K562 (cell line): ENCODE data around the gene KCNMB4. TPM values are rescaled to one million over a fixed set of nuclear protein-coding genes. Genes with fewer than 3 reads are reported as not detected.

Source experiments
- CBX8 ChIP-seq: fragments of 200-600 bp; sonication (generic); IDR thresholded peaks from 2 replicates; pipeline ENCODE4 v1.6.1; 2012; ENCODE audit warnings: borderline replicate concordance, mixed run types, low read depth, mild to moderate bottlenecking, moderate library complexity, mixed read lengths, low read length, control low read depth, inconsistent platforms; ENCODE audit not compliant: poor library complexity, severe bottlenecking; ENCODE audit errors: extremely low read depth
- DEAF1 ChIP-seq: fragments of 450-650 bp; formaldehyde crosslinking; IDR thresholded peaks from 2 replicates; pipeline ENCODE4 v1.4.0; 2020; ENCODE audit warnings: mild to moderate bottlenecking, moderate library complexity
- FOXA1 ChIP-seq: fragments of 450-650 bp; IDR thresholded peaks from 2 replicates; pipeline ENCODE4 v1.6.1; 2016; ENCODE audit warnings: mild to moderate bottlenecking, borderline replicate concordance
- HCFC1 ChIP-seq: IDR thresholded peaks from 2 replicates; pipeline ENCODE4 v1.6.1; 2012; ENCODE audit warnings: low read depth, low read length, improper control_type of control experiment
- HNRNPK ChIP-seq: fragments of 200-400 bp; formaldehyde crosslinking; IDR thresholded peaks from one replicate; pipeline ENCODE4 v1.6.1; 2018; ENCODE audit warnings: mild to moderate bottlenecking, low read depth, low read length; ENCODE audit not compliant: poor library complexity, severe bottlenecking
- HOMEZ ChIP-seq: fragments of 250-450 bp; sonication (Bioruptor Pico); IDR thresholded peaks from 2 replicates; pipeline ENCODE4 v1.4.0; 2020; ENCODE audit warnings: mild to moderate bottlenecking, moderate library complexity
- KDM2B ChIP-seq: fragments of 250-450 bp; sonication (Bioruptor Pico); IDR thresholded peaks from 2 replicates; pipeline ENCODE4 v1.8.0; 2021; ENCODE audit warnings: mild to moderate bottlenecking, moderate library complexity
- RNF2 ChIP-seq: sonication (generic); IDR thresholded peaks from 2 replicates; pipeline ENCODE4 v1.6.1; 2016
- SAFB2 ChIP-seq: fragments of 200-400 bp; formaldehyde crosslinking; IDR thresholded peaks from 2 replicates; pipeline ENCODE4 v1.6.1; 2018; ENCODE audit warnings: borderline replicate concordance, low read length, low read depth, moderate library complexity; ENCODE audit not compliant: severe bottlenecking
- TCF7L2 ChIP-seq: fragments of 150-350 bp; IDR thresholded peaks from 2 replicates; pipeline ENCODE4 v1.6.1; 2016; ENCODE audit warnings: low read depth, mild to moderate bottlenecking, low read length, moderate library complexity
- THAP7 ChIP-seq: fragments of 250-450 bp; sonication (Bioruptor Pico); IDR thresholded peaks from 2 replicates; pipeline ENCODE4 v1.5.0; 2021
- ZBTB12 ChIP-seq: fragments of 250-450 bp; sonication (Bioruptor Pico); IDR thresholded peaks from 2 replicates; pipeline ENCODE4 v1.4.0; 2020
- ZBTB7A ChIP-seq: IDR thresholded peaks from 2 replicates; pipeline ENCODE4 v1.6.1; 2011; ENCODE audit warnings: low read depth, mild to moderate bottlenecking, low read length, moderate library complexity, borderline replicate concordance; ENCODE audit not compliant: control insufficient read depth
- ZEB2 ChIP-seq: fragments of 450-650 bp; IDR thresholded peaks from 2 replicates; pipeline ENCODE4 v1.6.1; 2016
- ZNF175 ChIP-seq: fragments of 200-800 bp; sonication (Bioruptor generic); IDR thresholded peaks from 2 replicates; pipeline ENCODE4 v1.6.1; 2016; ENCODE audit warnings: low read depth, mild to moderate bottlenecking, missing genetic modification characterization, missing compliant biosample characterization
- ZNF239 ChIP-seq: fragments of 250-450 bp; sonication (Bioruptor Pico); IDR thresholded peaks from 2 replicates; pipeline ENCODE4 v1.4.0; 2020; ENCODE audit warnings: mild to moderate bottlenecking
- polyA plus RNA-seq, 8 experiments: library from polyadenylated mRNA; depleted of rRNA in 4 of 8; stranded (reverse) in 5 of 8; unstranded in 3 of 8; fragments of >200 nt; fragmentation: Nextera tagmentation in 2 of 8; fragmentation: Illumina TruSeq in 1 of 8; extraction: Ambion mirVana in 2 of 8; extraction: Trizol in 1 of 8; gene quantifications; 2 replicates each; pipeline versions ENCODE4 v1.2.1 to v1.2.3, GENCODE V29; 2011 to 2014; ENCODE audit warnings: inconsistent platforms in 1 of 8, missing spikeins in 1 of 8
- total RNA-seq, 7 experiments: library from RNA; depleted of rRNA in 6 of 7; stranded (reverse); fragments of >200 nt in 6 of 7; fragmentation: Illumina TruSeq in 2 of 7; extraction: Trizol in 2 of 7; gene quantifications; 2 replicates each; pipeline versions ENCODE4 v1.2.1 to v1.2.3, GENCODE V29; 2011 to 2021; ENCODE audit warnings: low replicate concordance in 1 of 7
- TF ChIP-seq, protein P1 (sequence below): sonication (generic); formaldehyde crosslinking; IDR thresholded peaks from 2 replicates; pipeline ENCODE4 v1.8.1; 2023; ENCODE audit warnings: mild to moderate bottlenecking, missing genetic modification reagents
- TF ChIP-seq, protein P2 (sequence below): sonication (generic); formaldehyde crosslinking; IDR thresholded peaks from 2 replicates; pipeline ENCODE4 v1.8.0; 2023; ENCODE audit warnings: mild to moderate bottlenecking, missing genetic modification reagents

Gene KCNMB4
- total and polyA plus RNA-seq, 9 of the 15 experiments (the other 6 are each of a cell fraction or from before 2014, with no cell fraction given): 0.01 to 0.14 (median 0.06) TPM; not detected in 1

- no peak for TF ChIP-seq SAFB2
- TF ChIP-seq FOXA1: no peak
- TF ChIP-seq ZBTB12: no peak
- peak; percentile 69; the same call in 1 of the 2 replicates for TF ChIP-seq ZBTB7A
- no peak for TF ChIP-seq CBX8
- TF ChIP-seq, protein P1, sequence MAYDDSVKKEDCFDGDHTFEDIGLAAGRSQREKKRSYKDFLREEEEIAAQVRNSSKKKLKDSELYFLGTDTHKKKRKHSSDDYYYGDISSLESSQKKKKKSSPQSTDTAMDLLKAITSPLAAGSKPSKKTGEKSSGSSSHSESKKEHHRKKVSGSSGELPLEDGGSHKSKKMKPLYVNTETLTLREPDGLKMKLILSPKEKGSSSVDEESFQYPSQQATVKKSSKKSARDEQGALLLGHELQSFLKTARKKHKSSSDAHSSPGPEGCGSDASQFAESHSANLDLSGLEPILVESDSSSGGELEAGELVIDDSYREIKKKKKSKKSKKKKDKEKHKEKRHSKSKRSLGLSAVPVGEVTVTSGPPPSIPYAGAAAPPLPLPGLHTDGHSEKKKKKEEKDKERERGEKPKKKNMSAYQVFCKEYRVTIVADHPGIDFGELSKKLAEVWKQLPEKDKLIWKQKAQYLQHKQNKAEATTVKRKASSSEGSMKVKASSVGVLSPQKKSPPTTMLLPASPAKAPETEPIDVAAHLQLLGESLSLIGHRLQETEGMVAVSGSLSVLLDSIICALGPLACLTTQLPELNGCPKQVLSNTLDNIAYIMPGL (CRISPR knock-in tag): no peak
- no peak for TF ChIP-seq DEAF1 (CRISPR knock-in tag)
- TF ChIP-seq ZNF239 (CRISPR knock-in tag): no peak
- TF ChIP-seq ZNF175 (CRISPR knock-in tag): no peak
- no peak for TF ChIP-seq RNF2
- TF ChIP-seq HOMEZ (CRISPR knock-in tag): no peak
- no peak for TF ChIP-seq HCFC1
- TF ChIP-seq HNRNPK: no peak
- no peak for TF ChIP-seq THAP7 (CRISPR knock-in tag)
- TF ChIP-seq ZEB2: no peak
- TF ChIP-seq TCF7L2: no peak
- TF ChIP-seq KDM2B (CRISPR knock-in tag): peak; percentile 22; the same call in 1 of the 2 replicates
- TF ChIP-seq, protein P2, sequence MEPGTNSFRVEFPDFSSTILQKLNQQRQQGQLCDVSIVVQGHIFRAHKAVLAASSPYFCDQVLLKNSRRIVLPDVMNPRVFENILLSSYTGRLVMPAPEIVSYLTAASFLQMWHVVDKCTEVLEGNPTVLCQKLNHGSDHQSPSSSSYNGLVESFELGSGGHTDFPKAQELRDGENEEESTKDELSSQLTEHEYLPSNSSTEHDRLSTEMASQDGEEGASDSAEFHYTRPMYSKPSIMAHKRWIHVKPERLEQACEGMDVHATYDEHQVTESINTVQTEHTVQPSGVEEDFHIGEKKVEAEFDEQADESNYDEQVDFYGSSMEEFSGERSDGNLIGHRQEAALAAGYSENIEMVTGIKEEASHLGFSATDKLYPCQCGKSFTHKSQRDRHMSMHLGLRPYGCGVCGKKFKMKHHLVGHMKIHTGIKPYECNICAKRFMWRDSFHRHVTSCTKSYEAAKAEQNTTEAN (CRISPR knock-in tag): no peak
Observed at GRCh38 chr12:70365648-70366518, at the start of gene KCNMB4 (continued).
